HG03175 (cell line): ENCODE results near the gene LSP1.
A peak's percentile ranks its signal among the peaks of the same experiment; 100 is the strongest.

Experiments
- ATAC-seq: cut with Tn5 transposase; IDR thresholded peaks from one replicate; pipeline ENCODE4 v1.9.1; 2021; ENCODE audit warnings: mild to moderate bottlenecking, moderate library complexity; ENCODE audit not compliant: unreplicated experiment

Gene LSP1

GRCh38 chr11:1847006-1847735 lies 5.7 kb upstream of the LSP1 start:
- no peak for ATAC-seq

GRCh38 chr11:1847926-1848639 lies 4.8 kb upstream of the LSP1 start:
- ATAC-seq: no peak

DNA sequence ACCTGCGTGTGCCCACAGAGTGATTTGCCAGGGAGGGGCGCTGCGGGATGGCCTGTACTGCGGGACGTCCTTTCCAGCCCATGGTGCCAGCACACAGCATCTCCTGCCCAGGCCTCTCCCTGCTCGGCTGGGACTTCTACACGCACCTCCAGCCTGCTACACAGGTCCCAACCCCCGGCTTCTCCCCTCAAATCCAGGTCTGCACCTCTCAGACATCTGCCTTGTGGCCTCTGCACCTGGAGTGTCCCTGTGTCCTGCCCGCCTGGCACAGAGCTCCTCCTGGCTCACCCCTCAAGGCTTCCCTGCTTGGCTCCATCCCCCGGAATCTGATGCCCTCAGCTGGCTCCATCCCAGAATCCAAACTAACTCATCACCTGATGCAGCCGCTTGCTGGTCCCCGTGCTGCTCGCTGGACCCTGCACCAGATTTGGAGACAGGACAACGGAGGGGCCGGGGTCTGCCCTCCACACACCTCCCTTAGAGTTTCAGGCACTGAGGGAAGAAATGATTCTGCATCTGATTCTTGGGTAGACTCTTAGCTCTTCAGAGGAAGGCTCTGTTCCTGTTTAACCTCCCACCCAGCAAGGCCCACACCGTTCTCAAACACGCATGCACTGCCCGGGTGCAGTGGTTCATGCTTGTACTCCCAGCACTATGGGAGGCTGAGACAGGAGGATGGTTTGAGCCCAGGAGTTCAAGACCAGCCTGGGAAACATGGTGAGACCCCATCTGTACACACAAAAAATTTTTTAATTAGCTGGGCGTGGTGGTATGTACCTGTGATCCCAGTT lies 4.0 kb upstream of the LSP1 start:
- ATAC-seq: no peak

- no peak for ATAC-seq
Measured at GRCh38 chr11:1851468-1852180, 1.3 kb upstream of the LSP1 start.

- ATAC-seq: no peak
Measured at GRCh38 chr11:1852271-1852876, 510 bp upstream of the LSP1 start.

DNA sequence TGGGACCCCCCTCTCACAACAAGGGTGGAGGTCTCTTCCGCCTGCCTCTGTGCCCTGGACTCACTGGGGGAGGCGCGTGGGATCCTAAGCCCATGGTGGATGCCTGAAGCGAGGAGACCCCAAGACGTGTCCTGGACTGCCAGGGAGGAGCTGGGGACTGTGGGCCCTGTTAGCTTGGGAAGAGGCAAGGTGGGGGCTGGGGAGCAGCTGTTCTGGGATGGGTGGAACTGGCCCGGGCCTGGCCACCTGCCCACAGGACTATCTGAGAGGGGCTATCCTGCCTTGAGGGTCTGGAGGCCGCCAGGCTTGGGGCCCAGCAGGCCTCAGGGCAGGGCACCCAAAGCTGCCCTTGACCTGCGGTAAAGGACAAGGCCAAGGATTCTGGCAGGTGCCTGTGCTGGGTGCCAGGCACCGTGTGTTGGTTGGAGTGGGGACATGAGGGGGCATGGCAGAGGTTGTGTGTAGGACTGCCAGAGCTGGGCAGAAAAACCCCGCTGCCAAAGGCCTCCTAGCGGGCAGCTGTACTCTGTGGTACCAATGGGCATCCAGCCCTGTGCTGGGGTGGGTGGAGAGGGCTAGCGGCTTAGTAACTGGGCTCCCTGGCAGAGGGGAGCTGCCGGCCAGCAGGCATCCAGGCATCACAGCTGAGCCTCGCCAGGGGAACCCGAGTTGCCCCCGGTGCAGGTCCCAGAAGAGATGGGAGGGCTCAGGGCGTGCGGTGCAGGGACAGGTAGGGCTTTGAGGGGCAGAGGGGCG lies 670 bp downstream of the LSP1 start:
- no peak for ATAC-seq

DNA sequence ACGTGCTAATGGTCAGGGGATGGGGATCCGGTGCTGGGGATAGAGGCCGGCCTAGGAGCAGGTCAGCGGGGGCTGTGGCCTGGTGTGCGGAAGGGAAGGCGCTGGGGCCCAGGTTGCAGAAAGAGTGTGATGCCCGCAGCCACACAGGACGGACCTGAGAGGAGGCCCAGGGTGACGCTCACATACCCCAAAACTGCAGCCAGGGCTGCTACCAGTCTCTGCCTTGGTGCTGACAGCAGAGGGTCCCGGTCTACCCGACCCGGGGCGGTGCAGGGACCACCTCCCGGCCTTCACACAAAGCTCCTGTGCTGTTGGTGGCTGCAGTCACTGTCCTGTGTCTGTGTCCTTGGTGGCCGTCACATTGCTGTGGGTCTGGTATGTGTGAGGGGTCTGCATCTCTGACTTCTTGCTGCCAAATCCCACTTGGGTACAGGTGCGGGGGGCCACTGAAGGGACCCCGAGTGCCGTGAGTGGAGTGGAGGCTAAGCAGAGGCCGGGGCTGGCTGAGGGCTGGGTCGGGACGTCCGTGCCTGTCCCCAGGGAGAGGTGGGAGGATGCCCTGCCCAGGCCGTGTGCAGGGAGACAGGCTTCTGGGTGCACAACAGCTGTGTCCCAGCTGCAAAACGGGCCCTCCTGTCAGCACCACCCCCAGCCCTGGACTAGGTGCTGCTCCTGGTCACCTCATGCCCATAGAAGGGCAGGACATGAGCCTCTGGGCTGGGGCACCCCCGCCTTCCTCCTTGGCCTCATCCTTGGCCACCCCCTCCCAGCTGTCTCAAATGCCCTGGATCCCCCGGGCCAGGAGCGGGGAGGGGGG lies 1.5 kb downstream of the LSP1 start:
- ATAC-seq: peak; percentile 28

- ATAC-seq: peak; percentile 32
Measured at GRCh38 chr11:1854949-1855885, 2.3 kb downstream of the LSP1 start.

DNA sequence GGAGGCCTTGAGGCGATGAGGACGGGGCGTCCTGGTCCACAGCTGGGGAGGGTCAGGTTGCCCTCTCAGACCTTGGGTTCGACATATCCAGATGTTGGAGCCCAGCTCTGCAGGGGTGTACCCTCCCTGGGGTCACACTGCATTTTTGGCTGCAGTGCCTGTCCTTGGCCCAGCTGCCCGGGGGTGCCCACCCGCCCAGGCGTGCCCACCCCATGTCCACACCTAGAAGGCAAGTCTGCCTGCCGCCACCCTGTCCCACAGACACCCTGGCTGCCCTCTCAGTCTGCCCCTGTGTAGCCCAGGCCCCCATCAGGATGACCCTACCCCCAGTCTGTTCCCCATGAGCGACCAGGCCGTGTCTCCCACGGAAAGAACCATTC lies 3.0 kb downstream of the LSP1 start:
- no peak for ATAC-seq

- ATAC-seq: no peak
Measured at GRCh38 chr11:1856306-1857005, 3.6 kb downstream of the LSP1 start.

DNA sequence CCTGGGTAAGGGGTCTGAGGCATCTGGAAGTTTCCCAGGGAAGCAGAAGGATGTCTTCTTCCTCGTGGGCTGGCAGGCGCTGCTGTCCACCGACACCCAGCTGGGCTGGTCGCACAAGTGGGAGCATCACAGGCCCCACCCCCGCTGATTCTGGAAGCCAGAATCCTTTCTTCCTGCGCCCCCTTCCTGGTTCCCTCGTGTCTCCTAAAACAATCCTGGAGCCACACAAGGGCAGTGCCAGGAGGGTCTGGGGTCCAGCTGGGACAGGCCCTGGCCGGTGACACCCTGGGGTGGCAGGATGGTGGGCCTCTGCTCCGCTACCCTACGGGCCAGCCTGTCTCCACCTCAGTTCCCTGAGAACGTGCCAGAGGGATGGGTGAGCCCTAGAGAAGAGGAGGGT lies 4.2 kb downstream of the LSP1 start:
- ATAC-seq: no peak

- ATAC-seq: no peak
Measured at GRCh38 chr11:1858154-1858553, 5.3 kb downstream of the LSP1 start.

DNA sequence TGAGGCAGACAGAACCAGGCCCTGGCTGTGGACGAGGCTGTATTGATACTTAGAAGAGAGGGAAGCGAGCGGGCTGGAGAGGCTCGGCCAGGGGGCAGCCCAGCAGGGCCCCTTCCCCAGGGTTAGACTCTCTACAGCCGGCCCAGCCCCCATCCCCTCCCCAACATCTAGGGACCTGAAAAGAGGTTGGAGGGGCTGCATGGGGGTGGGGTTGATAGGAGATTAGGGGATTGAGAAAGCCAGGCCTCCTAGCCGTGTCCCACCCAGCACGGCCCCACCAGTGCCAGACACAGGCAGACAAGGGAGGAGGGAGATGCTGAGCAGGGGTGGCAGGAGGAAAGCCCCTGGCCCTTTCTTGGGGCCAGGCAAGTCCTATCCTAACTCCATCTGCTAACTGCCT lies 5.7 kb downstream of the LSP1 start:
- no peak for ATAC-seq

GRCh38 chr11:1859004-1859403 lies 6.1 kb downstream of the LSP1 start:
- no peak for ATAC-seq

GRCh38 chr11:1860108-1860507 lies 7.2 kb downstream of the LSP1 start:
- ATAC-seq: no peak

DNA sequence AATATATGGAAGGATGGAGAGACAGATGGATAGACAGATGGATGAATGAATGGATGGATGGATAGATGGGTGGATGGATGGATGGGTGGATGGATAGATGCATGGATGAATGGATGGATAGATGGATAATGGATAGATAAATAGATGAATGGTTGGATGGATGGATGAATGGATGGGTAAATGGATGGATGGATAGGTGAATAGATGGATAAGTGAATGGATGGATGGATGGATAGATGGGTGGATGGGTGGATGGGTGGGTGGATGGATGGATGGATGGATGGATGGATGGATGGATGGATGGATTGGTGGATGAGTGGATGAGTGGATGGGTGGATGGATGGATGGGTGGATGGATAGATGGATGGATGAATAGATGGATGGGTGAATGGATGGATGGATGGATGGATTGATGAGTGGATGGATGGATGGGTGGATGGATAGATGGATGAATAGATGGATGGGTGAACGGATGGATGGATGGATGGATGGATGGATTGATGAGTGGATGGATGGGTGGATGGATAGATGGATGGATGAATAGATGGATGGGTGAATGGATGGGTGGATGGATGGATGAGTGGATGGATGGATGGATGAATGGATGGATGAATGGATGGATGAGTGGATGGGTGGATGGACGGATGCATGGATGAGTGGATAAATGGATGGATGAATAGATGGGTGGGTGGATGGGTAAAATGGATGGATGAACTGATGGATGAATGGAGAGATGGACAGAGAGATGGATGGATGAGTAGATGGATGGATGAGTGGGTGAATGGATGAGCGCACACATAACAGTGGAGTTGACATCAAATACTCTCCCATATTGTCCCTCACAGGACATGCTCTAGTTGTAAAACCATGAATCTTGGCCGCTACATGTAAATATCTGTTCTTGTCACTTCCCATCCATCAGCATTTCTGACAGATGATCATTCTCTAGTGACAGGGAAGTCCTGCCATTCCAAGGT lies 8.8 kb downstream of the LSP1 start:
- ATAC-seq: no peak
